Astrocyte (in vitro differentiated cells and primary cell): Measurements from ENCODE around the gene CYTH3. TPM values are rescaled to one million over a fixed set of nuclear protein-coding genes. Genes with fewer than 3 reads are reported as not detected.

Source experiments
- DNase-seq: peaks from one replicate; pipeline ENCODE4 v3.0.0-alpha.2; 2010; ENCODE audit warnings: low read depth
- FAIRE-seq: peaks from 2 replicates; lab custom pipeline; 2011; peaks lifted over from hg19 to GRCh38; lab: Jason Lieb, UNC
- H2AFZ ChIP-seq: 2 replicates; pipeline ENCODE4 v1.6.0; 2012; ENCODE audit warnings: low read depth, low read length, inconsistent platforms
- H3K27ac ChIP-seq: 2 replicates; pipeline ENCODE4 v1.5.1; 2011; ENCODE audit warnings: low read depth, low read length, inconsistent platforms
- H3K27me3 ChIP-seq: 2 replicates; pipeline ENCODE4 v1.6.0; 2011; ENCODE audit warnings: low read length, inconsistent platforms; ENCODE audit not compliant: insufficient read depth
- H3K36me3 ChIP-seq: 2 replicates; pipeline ENCODE4 v1.5.1; 2011; ENCODE audit warnings: low read length, inconsistent platforms; ENCODE audit not compliant: insufficient read depth
- H3K4me1 ChIP-seq: 2 replicates; pipeline ENCODE4 v1.5.1; 2011; ENCODE audit warnings: low read length, inconsistent platforms; ENCODE audit not compliant: insufficient read depth
- H3K4me2 ChIP-seq: 2 replicates; pipeline ENCODE4 v1.6.0; 2012; ENCODE audit warnings: low read length, inconsistent platforms
- H3K4me3 ChIP-seq: 2 replicates; pipeline ENCODE4 v1.5.1; 2011; ENCODE audit warnings: low read depth, mild to moderate bottlenecking, low read length, inconsistent platforms; ENCODE audit not compliant: insufficient read depth
- H3K79me2 ChIP-seq: 2 replicates; pipeline ENCODE4 v1.6.0; 2012; ENCODE audit warnings: mild to moderate bottlenecking, low read length, inconsistent platforms; ENCODE audit not compliant: insufficient read depth
- H3K9ac ChIP-seq: 2 replicates; pipeline ENCODE4 v1.6.0; 2012; ENCODE audit warnings: mild to moderate bottlenecking, low read length, inconsistent platforms
- H3K9me3 ChIP-seq: 2 replicates; pipeline ENCODE4 v1.5.1; 2012; ENCODE audit warnings: low read depth, mild to moderate bottlenecking, low read length, inconsistent platforms; ENCODE audit not compliant: insufficient read depth
- H4K20me1 ChIP-seq: 2 replicates; pipeline ENCODE4 v1.6.0; 2012; ENCODE audit warnings: low read length, inconsistent platforms; ENCODE audit not compliant: insufficient read depth
- H3K27ac Mint-ChIP-seq: one replicate; pipeline ENCODE4 v1.8.0; 2021; ENCODE audit warnings: mild to moderate bottlenecking, mixed read lengths; ENCODE audit not compliant: unreplicated experiment
- H3K27me3 Mint-ChIP-seq: one replicate; pipeline ENCODE4 v1.8.0; 2021; ENCODE audit warnings: low read depth, mixed read lengths; ENCODE audit not compliant: unreplicated experiment
- H3K36me3 Mint-ChIP-seq: one replicate; pipeline ENCODE4 v1.8.0; 2021; ENCODE audit warnings: low read depth, mixed read lengths; ENCODE audit not compliant: unreplicated experiment
- H3K4me1 Mint-ChIP-seq: one replicate; pipeline ENCODE4 v1.8.0; 2021; ENCODE audit warnings: low read depth, mixed read lengths; ENCODE audit not compliant: unreplicated experiment
- H3K4me3 Mint-ChIP-seq: one replicate; pipeline ENCODE4 v1.8.0; 2021; ENCODE audit warnings: mild to moderate bottlenecking, moderate library complexity, mixed read lengths; ENCODE audit not compliant: unreplicated experiment
- H3K9me3 Mint-ChIP-seq: one replicate; pipeline ENCODE4 v1.8.0; 2021; ENCODE audit warnings: mild to moderate bottlenecking, mixed read lengths; ENCODE audit not compliant: unreplicated experiment
- EZH2 ChIP-seq: IDR thresholded peaks from 2 replicates; pipeline ENCODE4 v1.6.1; 2012; ENCODE audit warnings: mild to moderate bottlenecking, low read length, inconsistent platforms; ENCODE audit not compliant: insufficient read depth
- total RNA-seq: library from RNA; stranded (reverse); gene quantifications from 2 replicates; pipeline ENCODE4 v1.2.1, GENCODE V29; 2021
- TF ChIP-seq, protein P1 (sequence below): IDR thresholded peaks from 2 replicates; pipeline ENCODE4 v1.5.1; 2011; ENCODE audit warnings: low read depth, mild to moderate bottlenecking, inconsistent platforms, low read length, moderate library complexity; ENCODE audit not compliant: insufficient read depth

The CYTH3 gene
- total RNA-seq, 1 donor from 2014 or later, result 29.3 TPM

DNA sequence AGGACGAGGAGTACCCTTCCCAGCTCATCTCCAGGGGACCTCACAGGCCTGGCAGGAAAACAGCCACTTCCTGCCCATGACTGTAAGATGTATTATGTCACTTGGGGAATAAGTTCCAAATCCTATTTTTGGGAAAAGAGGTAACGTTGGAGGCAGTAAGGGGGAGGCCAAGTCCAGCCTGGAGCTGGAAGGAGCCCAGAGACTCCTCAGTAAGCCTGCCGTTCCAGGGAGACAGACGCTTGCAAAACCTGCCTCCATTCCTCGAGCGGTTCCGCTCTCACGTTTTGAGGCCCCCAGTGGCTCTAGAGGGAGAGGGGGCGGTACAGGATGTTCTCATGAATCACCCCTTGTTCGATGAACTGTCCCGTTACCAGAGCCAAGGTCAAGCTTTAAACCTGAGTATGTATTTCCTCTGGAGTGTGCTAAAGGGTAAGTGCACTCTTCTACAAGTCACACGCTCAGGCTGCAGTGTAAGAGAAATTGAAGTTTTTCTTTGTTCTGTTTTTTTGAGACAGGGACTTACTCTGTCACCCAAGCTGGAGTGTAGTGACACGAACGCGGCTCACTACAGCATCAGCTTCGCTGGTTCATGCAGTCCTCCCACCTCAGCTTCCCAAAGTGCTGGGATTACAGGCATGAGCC, 45.5 kb upstream of the CYTH3 start:
- Histone ChIP-seq H3K4me3 (no peak overlapping the region), H2AFZ (peak overlapping the region; percentile 87), H3K4me1 (peaks cover 10% of the 10 kb centered on the region), H3K4me2 (peak overlapping the region; percentile 52), H3K27ac (peak overlapping the region; percentile 39), H4K20me1 (no peaks in the 10 kb centered on the region), H3K79me2 (no peaks in the 10 kb centered on the region), H3K27me3 (no peaks in the 10 kb centered on the region), H3K36me3 (no peaks in the 10 kb centered on the region), H3K9ac (peak overlapping the region; percentile 45), H3K9me3 (no peaks in the 10 kb centered on the region)
- peaks cover 5% of the 10 kb centered on the region for H3K4me1 Mint-ChIP-seq
- no peaks in the 10 kb centered on the region for H3K36me3 Mint-ChIP-seq
- DNase-seq (peak; percentile 47), FAIRE-seq (peak; percentile 37)
- no peak overlapping the region for H3K4me3 Mint-ChIP-seq
- H3K9me3 Mint-ChIP-seq, result no peaks in the 10 kb centered on the region
- H3K27ac Mint-ChIP-seq, result no peak overlapping the region
- H3K27me3 Mint-ChIP-seq, result no peaks in the 10 kb centered on the region
- TF ChIP-seq, protein P1, sequence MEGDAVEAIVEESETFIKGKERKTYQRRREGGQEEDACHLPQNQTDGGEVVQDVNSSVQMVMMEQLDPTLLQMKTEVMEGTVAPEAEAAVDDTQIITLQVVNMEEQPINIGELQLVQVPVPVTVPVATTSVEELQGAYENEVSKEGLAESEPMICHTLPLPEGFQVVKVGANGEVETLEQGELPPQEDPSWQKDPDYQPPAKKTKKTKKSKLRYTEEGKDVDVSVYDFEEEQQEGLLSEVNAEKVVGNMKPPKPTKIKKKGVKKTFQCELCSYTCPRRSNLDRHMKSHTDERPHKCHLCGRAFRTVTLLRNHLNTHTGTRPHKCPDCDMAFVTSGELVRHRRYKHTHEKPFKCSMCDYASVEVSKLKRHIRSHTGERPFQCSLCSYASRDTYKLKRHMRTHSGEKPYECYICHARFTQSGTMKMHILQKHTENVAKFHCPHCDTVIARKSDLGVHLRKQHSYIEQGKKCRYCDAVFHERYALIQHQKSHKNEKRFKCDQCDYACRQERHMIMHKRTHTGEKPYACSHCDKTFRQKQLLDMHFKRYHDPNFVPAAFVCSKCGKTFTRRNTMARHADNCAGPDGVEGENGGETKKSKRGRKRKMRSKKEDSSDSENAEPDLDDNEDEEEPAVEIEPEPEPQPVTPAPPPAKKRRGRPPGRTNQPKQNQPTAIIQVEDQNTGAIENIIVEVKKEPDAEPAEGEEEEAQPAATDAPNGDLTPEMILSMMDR, result no peak
- no peak for TF ChIP-seq EZH2

DNA sequence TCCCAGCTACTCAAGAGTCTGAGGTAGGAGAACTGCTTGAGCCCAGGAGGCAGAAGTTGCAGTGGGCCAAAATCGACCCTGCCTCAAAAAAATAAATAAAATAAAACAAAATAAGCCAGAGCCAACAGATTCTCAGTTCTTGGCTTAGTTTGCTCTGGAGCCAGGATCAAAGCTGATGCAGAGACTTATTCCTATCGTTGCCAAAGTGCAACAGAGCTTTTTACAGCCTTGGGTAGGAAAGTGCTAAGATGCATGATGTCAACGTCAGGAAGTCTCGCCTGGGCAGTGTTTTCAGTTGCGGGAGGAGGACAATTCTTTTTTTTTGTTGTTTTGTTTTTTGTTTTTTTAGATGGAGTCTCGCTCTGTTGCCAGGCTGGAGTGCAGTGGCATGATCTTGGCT, 43.8 kb upstream of the CYTH3 start:
- no peak overlapping the region for H2AFZ ChIP-seq
- no peak overlapping the region for H3K27ac ChIP-seq
- no peak overlapping the region for H3K9ac ChIP-seq
- Mint-ChIP-seq H3K27ac (no peak overlapping the region), H3K4me1 (peaks cover 5% of the 10 kb centered on the region), H3K36me3 (no peaks in the 10 kb centered on the region), H3K4me3 (no peak overlapping the region), H3K27me3 (no peaks in the 10 kb centered on the region), H3K9me3 (no peaks in the 10 kb centered on the region)
- TF ChIP-seq, protein P1, result no peak
- DNase-seq (no peak), FAIRE-seq (no peak)
- H3K79me2 ChIP-seq, result no peaks in the 10 kb centered on the region
- no peaks in the 10 kb centered on the region for H3K27me3 ChIP-seq
- H3K4me2 ChIP-seq, result no peak overlapping the region
- no peak overlapping the region for H3K4me3 ChIP-seq
- H3K36me3 ChIP-seq, result no peaks in the 10 kb centered on the region
- no peaks in the 10 kb centered on the region for H4K20me1 ChIP-seq
- H3K9me3 ChIP-seq, result no peaks in the 10 kb centered on the region
- peaks cover 10% of the 10 kb centered on the region for H3K4me1 ChIP-seq

DNA sequence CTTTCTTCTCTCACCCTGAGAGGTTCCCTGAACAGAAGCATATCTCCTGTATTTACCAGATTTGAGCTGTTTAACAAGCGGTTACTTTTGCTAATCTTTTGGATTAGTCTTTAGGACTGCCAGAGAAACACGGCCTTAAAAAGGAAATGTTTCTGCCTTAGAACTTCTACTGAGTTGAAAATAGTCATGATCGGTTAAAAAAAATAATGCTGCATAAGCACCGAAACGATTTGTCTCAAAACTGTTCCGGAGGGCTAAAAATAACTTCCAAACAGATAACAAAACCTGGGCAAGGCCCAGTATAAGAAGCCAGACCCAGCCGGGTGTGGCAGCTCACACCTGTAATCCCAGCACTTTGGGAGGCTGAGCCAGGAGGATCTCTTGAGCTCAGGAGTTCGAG, 43.3 kb upstream of the CYTH3 start:
- no peaks in the 10 kb centered on the region for H3K27me3 ChIP-seq
- H4K20me1 ChIP-seq, result no peaks in the 10 kb centered on the region
- no peak overlapping the region for H3K27ac ChIP-seq
- no peak overlapping the region for H2AFZ ChIP-seq
- no peak overlapping the region for H3K4me2 ChIP-seq
- Mint-ChIP-seq H3K36me3 (no peaks in the 10 kb centered on the region), H3K27me3 (no peaks in the 10 kb centered on the region), H3K4me3 (no peak overlapping the region), H3K27ac (no peak overlapping the region), H3K9me3 (no peaks in the 10 kb centered on the region), H3K4me1 (peaks cover 5% of the 10 kb centered on the region)
- DNase-seq (no peak), FAIRE-seq (no peak)
- H3K9me3 ChIP-seq, result no peaks in the 10 kb centered on the region
- TF ChIP-seq, protein P1, result no peak
- TF ChIP-seq EZH2, result no peak
- H3K4me1 ChIP-seq, result peaks cover 10% of the 10 kb centered on the region
- no peaks in the 10 kb centered on the region for H3K36me3 ChIP-seq
- H3K79me2 ChIP-seq, result no peaks in the 10 kb centered on the region
- no peak overlapping the region for H3K4me3 ChIP-seq
- H3K9ac ChIP-seq, result no peak overlapping the region
